NCI-H748 (cell line): ENCODE measurements around the gene LYRM1.

Experiments
- DNase-seq: peaks from one replicate; lab custom pipeline; 2025; ENCODE audit not compliant: unreplicated experiment; lab: John Stamatoyannopoulos, UW

The LYRM1 gene

GRCh38 chr16:20871941-20872815, 28.4 kb upstream of the LYRM1 start:
- no peak for DNase-seq

- DNase-seq: no peak
Observed at GRCh38 chr16:20873331-20873730, 27.2 kb upstream of the LYRM1 start.

- DNase-seq: no peak
Observed at GRCh38 chr16:20874088-20874581, 26.4 kb upstream of the LYRM1 start.

- no peak for DNase-seq
Observed at GRCh38 chr16:20875355-20875650, 25.3 kb upstream of the LYRM1 start.

- no peak for DNase-seq
Observed at GRCh38 chr16:20878682-20879147, 21.9 kb upstream of the LYRM1 start.

- DNase-seq: no peak
Observed at GRCh38 chr16:20879175-20880040, 21.2 kb upstream of the LYRM1 start.

- DNase-seq: no peak
Observed at GRCh38 chr16:20880867-20881502, 19.6 kb upstream of the LYRM1 start.

- no peak for DNase-seq
Observed at GRCh38 chr16:20881503-20881878, 19.1 kb upstream of the LYRM1 start.

GRCh38 chr16:20883554-20884239, 16.9 kb upstream of the LYRM1 start:
- DNase-seq: no peak

- DNase-seq: no peak
Observed at GRCh38 chr16:20884240-20884556, 16.4 kb upstream of the LYRM1 start.

- no peak for DNase-seq
Observed at GRCh38 chr16:20886320-20886719, 14.3 kb upstream of the LYRM1 start.

GRCh38 chr16:20887207-20887606, 13.4 kb upstream of the LYRM1 start:
- no peak for DNase-seq

GRCh38 chr16:20889625-20890275, 10.8 kb upstream of the LYRM1 start:
- no peak for DNase-seq

- DNase-seq: no peak
Observed at GRCh38 chr16:20894388-20894787, 6.2 kb upstream of the LYRM1 start.

- DNase-seq: no peak
Observed at GRCh38 chr16:20897253-20897897, 3.2 kb upstream of the LYRM1 start.

GRCh38 chr16:20897922-20898321, 2.6 kb upstream of the LYRM1 start:
- no peak for DNase-seq

GRCh38 chr16:20899071-20899470, 1.5 kb upstream of the LYRM1 start:
- DNase-seq: no peak

- DNase-seq: no peak
Observed at GRCh38 chr16:20899477-20900298, 883 bp upstream of the LYRM1 start.

- no peak for DNase-seq
Observed at GRCh38 chr16:20901068-20901435, 481 bp downstream of the LYRM1 start.
